HepG2 (cell line): Measurements from ENCODE around the gene FAM174C. TPM values are rescaled to one million over a fixed set of nuclear protein-coding genes. Genes with fewer than 3 reads are reported as not detected.

ENCODE experiments used
- AGO2 ChIP-seq: fragments of 200-400 bp; formaldehyde crosslinking; optimal IDR thresholded peaks from 2 replicates; pipeline ENCODE3; 2017; ENCODE audit warnings: mild to moderate bottlenecking, low read depth, low read length, moderate library complexity
- ARNTL ChIP-seq: sonication (generic); formaldehyde crosslinking; IDR thresholded peaks from 2 replicates; pipeline ENCODE4 v1.4.0; 2020; ENCODE audit warnings: mild to moderate bottlenecking, missing genetic modification reagents
- ATM ChIP-seq: fragments of 450-650 bp; IDR thresholded peaks from 2 replicates; pipeline ENCODE4 v1.7.1; 2017; ENCODE audit warnings: mild to moderate bottlenecking, borderline replicate concordance
- CC2D1A ChIP-seq: sonication (generic); formaldehyde crosslinking; IDR thresholded peaks from 2 replicates; pipeline ENCODE4 v1.8.1; 2023; ENCODE audit warnings: mild to moderate bottlenecking, missing genetic modification reagents
- CEBPZ ChIP-seq: IDR thresholded peaks from 2 replicates; pipeline ENCODE4 v1.6.1; 2012; ENCODE audit warnings: low read length, improper control_type of control experiment
- EEA1 ChIP-seq: sonication (generic); formaldehyde crosslinking; IDR thresholded peaks from 2 replicates; pipeline ENCODE4 v1.5.1; 2020; ENCODE audit warnings: mild to moderate bottlenecking, missing genetic modification reagents, borderline replicate concordance
- ETV5 ChIP-seq: IDR thresholded peaks from 2 replicates; pipeline ENCODE4 v1.6.1; 2018; ENCODE audit warnings: missing biosample characterization, missing genetic modification reagents, inconsistent platforms, borderline replicate concordance
- GMEB2 ChIP-seq: IDR thresholded peaks from 2 replicates; pipeline ENCODE4 v1.6.1; 2016; ENCODE audit warnings: missing biosample characterization, missing genetic modification reagents, low read depth
- HMG20B ChIP-seq: conservative IDR thresholded peaks from 2 replicates; pipeline ENCODE4 v1.6.1; 2016; ENCODE audit warnings: missing genetic modification reagents, missing compliant biosample characterization
- MAZ ChIP-seq, 2 experiments: sonication (generic) in 1 of 2; formaldehyde crosslinking in 1 of 2; IDR thresholded peaks; 2 replicates each; pipeline versions ENCODE4 v1.5.0 to v1.6.1; 2012 to 2020; ENCODE audit warnings: low read depth in 2 of 2, mild to moderate bottlenecking in 2 of 2, borderline replicate concordance in 1 of 2, improper control_type of control experiment in 1 of 2, low read length in 1 of 2, missing genetic modification reagents in 1 of 2, moderate library complexity in 1 of 2
- MLX ChIP-seq: IDR thresholded peaks from 2 replicates; pipeline ENCODE4 v1.6.1; 2016
- MTERF4 ChIP-seq: sonication (generic); formaldehyde crosslinking; IDR thresholded peaks from 2 replicates; pipeline ENCODE4 v1.8.0; 2023; ENCODE audit warnings: mild to moderate bottlenecking, missing genetic modification reagents
- NCOA1 ChIP-seq: sonication (generic); formaldehyde crosslinking; IDR thresholded peaks from 2 replicates; pipeline ENCODE4 v1.9.0; 2021; ENCODE audit warnings: missing genetic modification reagents
- PPARG ChIP-seq: conservative IDR thresholded peaks from 2 replicates; pipeline ENCODE4 v1.6.1; 2016; ENCODE audit warnings: missing biosample characterization, missing genetic modification reagents
- SKI ChIP-seq: fragments of 450-650 bp; IDR thresholded peaks from one replicate; pipeline ENCODE4 v1.6.1; 2018; ENCODE audit warnings: mild to moderate bottlenecking; ENCODE audit not compliant: partially characterized antibody
- ZC3H13 ChIP-seq: sonication (generic); formaldehyde crosslinking; IDR thresholded peaks from 2 replicates; pipeline ENCODE4 v1.8.1; 2023; ENCODE audit warnings: mild to moderate bottlenecking, missing genetic modification reagents, moderate library complexity
- ZNF17 ChIP-seq: sonication (generic); formaldehyde crosslinking; IDR thresholded peaks from 2 replicates; pipeline ENCODE4 v1.5.0; 2020; ENCODE audit warnings: mild to moderate bottlenecking, missing genetic modification reagents
- ZNF280D ChIP-seq: sonication (generic); formaldehyde crosslinking; IDR thresholded peaks from 2 replicates; pipeline ENCODE4 v1.5.1; 2020; ENCODE audit warnings: mild to moderate bottlenecking, missing genetic modification reagents
- ZNF724P ChIP-seq: sonication (generic); formaldehyde crosslinking; IDR thresholded peaks from 2 replicates; pipeline ENCODE4 v1.8.0; 2022; ENCODE audit warnings: missing genetic modification reagents, borderline replicate concordance
- polyA plus RNA-seq, 8 experiments: library from polyadenylated mRNA; depleted of rRNA in 3 of 8; stranded (reverse) in 7 of 8; unstranded in 1 of 8; fragments of >200 nt; fragmentation: Illumina TruSeq in 4 of 8; extraction: Trizol in 4 of 8; gene quantifications; 2 replicates each; pipeline versions ENCODE4 v1.2.1 to v1.2.3, GENCODE V29; 2011 to 2016; ENCODE audit warnings: low read depth in 4 of 8, missing spikeins in 1 of 8, mixed read lengths in 1 of 8; ENCODE audit not compliant: insufficient read depth in 1 of 8
- total RNA-seq, 5 experiments: library from RNA; depleted of rRNA; stranded (reverse); fragments of >200 nt; fragmentation: Illumina TruSeq; extraction: Trizol; gene quantifications; 2 replicates each; pipeline ENCODE4 v1.2.3, GENCODE V29; 2016; ENCODE audit warnings: low read depth in 1 of 5

The FAM174C gene
- total and polyA plus RNA-seq, 2 of the 13 experiments (the other 11 are each of a cell fraction or from before 2014, with no cell fraction given): 19.5 to 31.3 TPM

- TF ChIP-seq ETV5 (CRISPR knock-in tag) (peak; percentile 95), NCOA1 (CRISPR knock-in tag) (0 out of 2 replicates have a peak, but pooled peaks have one; percentile 71), MLX (CRISPR knock-in tag) (no peak; the same call in 1 of the 2 replicates), ZNF280D (CRISPR knock-in tag) (peak; percentile 81; the same call in 1 of the 2 replicates), EEA1 (CRISPR knock-in tag) (no peak), AGO2 (peak; percentile 100), ZC3H13 (CRISPR knock-in tag) (peak; percentile 99), SKI (peak; percentile 89), CC2D1A (CRISPR knock-in tag) (no peak), ZNF17 (CRISPR knock-in tag) (no peak), GMEB2 (CRISPR knock-in tag) (0 out of 2 replicates have a peak, but pooled peaks have one; percentile 13), ATM (no peak), PPARG (CRISPR knock-in tag) (peak; percentile 55; the same call in 1 of the 2 replicates), ARNTL (CRISPR knock-in tag) (0 out of 2 replicates have a peak, but pooled peaks have one; percentile 42), ZNF724P (CRISPR knock-in tag) (peak; percentile 55; the same call in 1 of the 2 replicates), CEBPZ (no peak), MTERF4 (CRISPR knock-in tag) (0 out of 2 replicates have a peak, but pooled peaks have one; percentile 38), HMG20B (no peak), MAZ (IDR thresholded peaks at IDR 0.05; ENCODE audit: borderline replicate concordance, low read depth, low read length) (peak; percentile 25; the same call in 1 of the 2 replicates), MAZ (CRISPR knock-in tag; IDR thresholded peaks at IDR 0.05; ENCODE audit: low read depth) (peak; percentile 85)
Observed at GRCh38 chr19:1259206-1259875, 16.0 kb upstream of the FAM174C start (continued).
